IPS-NIHi7 (cell line): ENCODE measurements around the gene TIAL1.
"Not testable (repeated sequence)": the region's sequence is repeated elsewhere in the genome, so short reads cannot be mapped to it uniquely, and the experiment has no call there.

Experiments
- DNase-seq: peaks from one replicate; pipeline ENCODE4 v3.0.0; 2012; ENCODE audit warnings: mixed read lengths; ENCODE audit errors: extremely low spot score

Gene TIAL1

GRCh38 chr10:119614686-119615085 is 17.9 kb upstream of the TIAL1 start:
- DNase-seq, result no peak

- DNase-seq, result no peak
These were observed 17.0 kb upstream of the TIAL1 start for GRCh38 chr10:119613741-119614140.

DNA sequence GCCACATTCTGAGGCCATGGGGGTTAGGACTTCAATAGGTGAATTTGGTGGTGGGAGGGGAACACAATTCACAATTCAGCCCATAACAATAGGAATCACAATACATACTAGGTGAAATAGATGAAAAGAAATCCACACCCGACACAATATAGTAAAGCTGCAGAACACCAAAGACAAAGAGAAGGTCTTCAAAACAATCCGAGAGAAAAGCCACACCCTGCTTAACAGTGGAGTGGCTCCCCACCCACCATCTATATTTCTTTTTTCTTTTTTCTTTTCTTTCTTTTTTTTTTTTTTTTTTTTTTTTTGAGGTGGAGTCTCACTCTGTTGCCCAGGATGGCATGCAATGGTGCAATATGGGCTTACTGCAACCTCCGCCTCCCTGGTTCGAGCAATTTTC is 14.7 kb upstream of the TIAL1 start:
- no peak for DNase-seq

DNA sequence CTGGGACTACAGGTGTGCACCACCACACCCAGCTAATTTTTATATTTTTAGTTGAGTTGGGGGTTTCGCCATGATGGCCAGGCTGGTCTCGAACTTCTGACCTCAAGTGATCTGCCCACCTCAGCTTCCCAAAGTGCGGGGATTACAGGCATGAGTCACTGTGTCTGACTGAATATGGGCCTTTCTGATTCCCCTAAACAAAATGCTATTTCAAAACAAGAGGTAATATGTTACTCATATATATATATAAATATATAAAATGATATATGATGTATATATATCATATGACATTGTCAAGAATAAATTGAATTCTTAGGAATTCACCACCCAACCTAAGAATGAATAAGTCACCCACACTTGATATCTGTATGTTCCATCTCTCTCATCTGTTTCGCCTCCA is 12.8 kb upstream of the TIAL1 start:
- DNase-seq, result no peak

GRCh38 chr10:119608316-119609155 is 11.8 kb upstream of the TIAL1 start:
- DNase-seq, result peak; percentile 59

DNA sequence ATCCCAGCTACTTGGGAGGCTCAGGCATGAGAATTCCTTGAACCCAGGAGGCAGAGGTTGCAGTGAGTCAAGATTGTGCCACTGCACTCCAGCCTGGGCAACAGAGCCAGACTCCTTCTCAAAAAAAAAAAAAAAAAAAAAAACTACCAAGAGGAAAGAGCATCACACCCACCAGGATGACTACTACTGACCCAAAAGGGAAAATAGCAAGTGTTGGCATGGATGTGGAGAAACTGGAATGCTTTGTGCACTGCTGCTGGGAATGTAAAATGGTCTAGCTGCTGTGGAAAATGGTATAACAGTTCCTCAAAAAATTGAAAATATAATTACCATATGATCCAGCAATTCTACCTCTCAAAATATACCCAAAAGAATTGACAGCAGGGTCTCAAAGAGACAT is 7.7 kb upstream of the TIAL1 start:
- DNase-seq, result no peak

GRCh38 chr10:119602241-119603095 is 5.7 kb upstream of the TIAL1 start:
- peak; percentile 78 for DNase-seq

DNA sequence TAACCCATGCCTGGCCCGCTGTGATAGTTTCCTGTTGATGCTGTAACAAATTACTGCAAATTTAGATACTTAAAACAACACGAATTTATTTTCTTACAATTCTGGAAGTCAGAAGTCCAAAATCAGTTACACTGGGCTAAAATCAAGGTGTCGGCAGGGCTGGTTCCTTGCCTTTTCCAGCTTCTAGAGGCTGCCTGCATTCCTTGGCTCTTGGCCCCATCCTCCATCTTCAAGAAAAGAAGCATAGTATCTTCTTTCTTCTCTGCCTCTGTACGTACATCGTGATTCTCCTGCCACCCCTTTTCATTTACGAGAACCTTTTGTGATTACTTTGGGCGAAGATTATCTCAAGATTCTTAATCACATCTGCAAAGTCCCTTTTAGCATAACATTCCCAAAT is 1.6 kb upstream of the TIAL1 start:
- DNase-seq, result no peak

DNA sequence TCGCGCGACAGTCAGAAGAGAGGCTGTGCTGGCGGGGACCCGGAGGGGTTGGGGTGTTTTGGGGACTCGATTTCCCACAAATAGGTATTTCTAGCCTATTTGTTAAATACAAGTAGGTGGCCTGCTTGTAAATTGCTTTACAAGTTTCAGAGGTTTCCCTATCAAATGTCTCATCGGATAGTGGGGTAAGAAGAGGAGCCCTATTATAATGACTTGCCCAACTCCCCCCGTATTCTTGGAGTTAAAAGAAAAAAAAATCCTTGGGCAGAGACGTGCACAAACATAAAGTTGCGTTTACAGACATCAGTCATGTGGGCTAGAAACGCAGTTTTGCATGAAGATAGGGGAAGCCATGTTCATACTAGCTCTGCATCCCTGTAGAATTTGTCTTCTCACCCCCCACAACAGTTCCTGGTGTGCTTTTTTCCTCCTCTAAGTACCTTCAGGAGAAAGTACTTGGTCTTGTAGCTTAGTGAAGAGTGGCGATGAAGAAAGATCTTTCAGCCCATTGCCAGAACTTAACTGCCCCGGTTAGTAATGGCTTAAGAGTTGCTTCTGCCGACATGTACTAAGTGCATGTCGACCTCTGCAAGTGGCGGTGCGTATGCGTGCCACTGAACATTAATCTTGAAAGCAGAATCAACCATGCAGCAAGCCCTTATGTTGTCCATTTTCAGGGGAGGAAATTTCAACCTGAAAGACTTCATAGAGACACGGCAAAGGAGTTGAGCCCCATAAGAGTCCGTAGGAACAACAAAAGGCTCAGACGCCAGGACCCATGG is 832 bp upstream of the TIAL1 start:
- no peak for DNase-seq

DNA sequence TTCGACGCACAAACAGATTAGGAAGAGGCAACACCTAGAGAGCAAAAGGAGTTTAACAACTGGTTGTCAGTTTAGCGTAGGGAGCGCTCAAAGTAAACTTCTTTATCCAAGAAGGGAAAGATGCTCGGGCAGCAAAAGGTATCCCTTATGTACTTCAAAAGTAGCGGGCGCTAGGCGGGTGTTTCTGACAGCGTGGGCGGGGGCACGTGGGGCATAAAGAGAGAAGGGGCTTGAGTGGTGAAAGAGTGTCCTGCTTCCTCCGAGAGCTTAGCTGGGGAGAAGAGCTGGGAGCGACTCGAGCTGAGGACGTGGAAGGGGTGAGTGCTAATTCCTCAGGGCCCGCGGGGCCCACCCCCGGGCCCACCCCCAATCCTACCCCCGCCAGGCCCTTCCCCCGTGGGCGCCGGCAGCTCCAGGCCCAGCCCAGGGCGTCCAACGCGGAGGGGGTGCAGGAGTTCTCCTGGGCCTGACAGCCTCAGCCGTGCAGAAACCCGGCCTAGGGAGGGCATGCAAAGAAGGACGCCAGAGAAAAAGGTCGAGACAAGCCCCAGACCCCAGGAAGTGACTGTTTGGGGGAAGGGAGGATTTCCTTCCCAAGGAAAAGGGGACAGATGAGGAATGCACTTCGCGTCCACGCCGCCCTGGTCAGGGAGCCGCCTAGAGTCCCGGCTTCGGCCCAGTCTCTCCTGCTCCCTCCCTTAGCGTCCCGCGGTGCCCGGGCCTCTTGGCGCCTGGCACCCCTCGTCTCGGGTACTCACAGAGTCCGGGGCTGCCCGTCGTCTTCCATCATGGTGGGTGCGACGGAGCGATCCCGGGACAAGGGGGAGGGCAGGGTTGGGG is 868 bp downstream of the TIAL1 start:
- peak; percentile 35 for DNase-seq

GRCh38 chr10:119595134-119595675 is 1.6 kb downstream of the TIAL1 start:
- no peak for DNase-seq

DNA sequence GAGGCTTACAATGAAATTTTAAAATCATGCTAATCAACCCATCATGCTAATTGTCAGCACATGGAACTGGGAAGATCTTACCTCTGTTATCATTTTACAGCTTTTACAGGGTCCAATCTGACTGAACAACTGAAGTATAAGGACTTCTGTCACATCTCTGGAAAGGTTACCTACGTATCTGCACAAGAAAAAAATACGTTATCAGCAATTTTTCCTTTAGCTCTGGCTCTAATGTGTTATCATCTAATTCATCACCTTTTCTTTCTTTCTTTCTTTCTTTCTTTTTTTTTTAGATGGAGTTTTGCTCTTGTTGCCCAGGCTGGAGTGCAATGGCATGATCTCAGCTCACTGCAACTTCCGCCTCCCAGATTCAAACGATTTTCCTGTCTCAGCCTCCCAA is 8.7 kb downstream of the TIAL1 start:
- no peak for DNase-seq

DNA sequence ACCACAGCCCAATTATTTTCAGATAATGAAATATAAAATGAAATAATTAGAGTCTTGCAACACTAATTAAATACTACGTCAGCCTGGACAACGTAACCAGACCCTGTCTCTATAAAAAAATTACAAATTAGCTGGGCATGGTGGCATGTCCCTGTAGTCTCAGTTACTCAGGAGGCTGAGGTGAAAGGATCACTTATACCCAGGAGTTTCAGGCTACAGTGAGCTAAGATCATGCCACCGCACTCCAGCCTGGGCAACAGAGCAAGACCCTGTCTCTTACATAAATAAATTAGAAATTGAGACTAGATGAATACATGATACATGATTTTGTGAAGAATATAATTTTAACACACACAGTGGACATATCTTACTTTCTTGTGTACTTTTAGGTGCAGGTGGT is 18.4 kb downstream of the TIAL1 start:
- no peak for DNase-seq

DNA sequence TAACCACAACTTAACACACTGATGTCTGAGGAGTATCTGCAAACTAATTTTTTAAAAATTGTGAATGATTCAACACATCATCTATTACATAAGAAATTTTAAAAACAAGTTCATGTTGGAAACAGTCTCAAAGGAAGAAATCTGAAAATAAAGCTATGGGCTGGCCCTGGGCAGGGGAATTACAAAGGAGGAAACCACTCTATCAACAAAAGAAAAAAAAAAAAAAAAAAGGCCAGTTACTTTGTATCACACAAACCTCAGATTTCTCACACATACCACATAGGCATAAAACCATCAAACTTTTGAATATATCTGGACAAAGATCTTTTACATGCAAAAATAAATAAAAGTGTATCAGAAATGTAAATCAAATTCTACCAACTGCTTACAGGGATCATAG is 20.8 kb downstream of the TIAL1 start:
- DNase-seq, result no peak

DNA sequence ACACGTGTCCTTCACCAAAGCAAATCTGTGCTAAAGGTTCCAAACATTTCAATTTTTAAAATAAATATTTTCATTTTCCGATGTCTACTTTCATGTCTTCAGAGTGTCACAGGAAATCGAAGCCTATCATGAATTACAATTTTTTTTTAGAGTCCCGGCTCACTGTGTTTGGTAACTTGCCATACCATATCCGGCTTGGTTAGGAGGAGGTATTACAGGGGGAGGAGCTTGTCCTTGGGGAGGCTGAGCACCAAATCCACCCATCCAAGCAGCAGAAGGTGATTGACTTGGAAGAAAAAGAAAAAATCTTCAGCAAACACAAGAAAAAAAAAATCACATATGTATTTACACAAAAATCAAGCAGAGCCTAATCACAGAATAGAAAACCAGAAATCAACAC is 21.3 kb downstream of the TIAL1 start:
- no peak for DNase-seq

GRCh38 chr10:119567978-119568377 is 28.8 kb downstream of the TIAL1 start:
- no peak for DNase-seq

DNA sequence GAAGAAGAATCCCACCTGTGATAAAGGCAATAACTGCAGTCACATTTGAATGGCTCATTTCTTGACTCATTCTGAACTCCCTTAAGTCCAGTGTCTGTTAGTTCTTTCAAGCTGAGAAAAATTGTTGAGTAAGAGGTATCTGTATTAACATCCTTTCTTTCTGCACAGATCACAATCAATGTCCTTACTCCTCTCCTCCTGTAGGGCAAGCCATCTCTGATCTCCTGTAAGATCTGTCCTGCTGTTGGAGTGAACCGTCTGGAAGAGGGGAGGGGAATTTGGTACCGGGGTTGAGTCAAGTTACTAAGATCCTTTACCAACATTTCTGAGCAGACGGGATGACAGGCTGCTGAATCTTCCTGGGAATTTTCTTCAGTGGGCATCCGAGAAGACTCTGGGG is 34.7 kb downstream of the TIAL1 start:
- DNase-seq, result no peak

DNA sequence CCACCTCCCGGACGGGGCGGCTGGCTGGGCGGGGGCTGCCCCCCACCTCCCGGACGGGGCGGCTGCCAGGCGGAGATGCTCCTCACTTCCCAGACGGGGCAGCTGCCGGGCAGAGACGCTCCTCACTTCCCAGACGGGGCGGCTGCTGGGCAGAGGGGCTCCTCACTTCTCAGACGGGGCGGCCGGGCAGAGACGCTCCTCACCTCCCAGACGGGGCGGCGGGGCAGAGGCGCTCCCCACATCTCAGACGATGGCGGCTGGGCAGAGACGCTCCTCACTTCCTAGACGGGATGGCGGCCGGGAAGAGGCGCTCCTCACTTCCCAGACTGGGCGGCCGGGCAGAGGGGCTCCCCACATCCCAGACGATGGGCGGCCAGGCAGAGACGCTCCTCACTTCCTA is 37.3 kb downstream of the TIAL1 start:
- not testable (repeated sequence) for DNase-seq

- DNase-seq, result not testable (repeated sequence)
These were observed 40.7 kb downstream of the TIAL1 start for GRCh38 chr10:119556081-119556480.

- DNase-seq, result no peak
These were observed 41.5 kb downstream of the TIAL1 start for GRCh38 chr10:119555178-119555784.

GRCh38 chr10:119550827-119551226 is 45.9 kb downstream of the TIAL1 start:
- DNase-seq, result no peak
